K562 (cell line): ENCODE results near the gene WDR5B.

Experiments
- BRCA1 ChIP-seq, 2 experiments: fragments of 450-650 bp in 1 of 2; sonication (generic) in 1 of 2; formaldehyde crosslinking in 1 of 2; IDR thresholded peaks; 2 replicates each; pipeline versions ENCODE4 v1.5.0 to v1.6.1; 2017 to 2020; ENCODE audit warnings: mild to moderate bottlenecking in 1 of 2, missing genetic modification reagents in 1 of 2
- CTCF ChIP-seq, 3 experiments: IDR thresholded peaks in 2 of 3; conservative IDR thresholded peaks in 1 of 3; 2 replicates each; pipeline ENCODE4 v1.5.1; 2011 to 2012; ENCODE audit warnings: low read length in 3 of 3, mild to moderate bottlenecking in 3 of 3, control low read depth in 2 of 3, improper control_type of control experiment in 1 of 3, inconsistent platforms in 1 of 3, low read depth in 1 of 3, mixed read lengths in 1 of 3, moderate library complexity in 1 of 3; ENCODE audit not compliant: insufficient read depth in 2 of 3
- HMGN3 ChIP-seq: IDR thresholded peaks from 2 replicates; pipeline ENCODE4 v1.6.1; 2011; ENCODE audit warnings: borderline replicate concordance, low read depth, mild to moderate bottlenecking, mixed read lengths, low read length; ENCODE audit not compliant: insufficient read length; ENCODE audit errors: extremely low read depth
- NCOA2 ChIP-seq, 2 experiments: fragments of 450-650 bp; IDR thresholded peaks; 2 replicates each; pipeline ENCODE4 v1.6.1; 2018; ENCODE audit warnings: mild to moderate bottlenecking in 2 of 2, moderate library complexity in 1 of 2; ENCODE audit not compliant: partially characterized antibody in 2 of 2
- POLR3A ChIP-seq: IDR thresholded peaks from 2 replicates; pipeline ENCODE4 v1.6.1; 2011; ENCODE audit warnings: borderline replicate concordance, mild to moderate bottlenecking, moderate library complexity; ENCODE audit not compliant: insufficient read length, insufficient read depth; ENCODE audit errors: extremely low read depth
- SAP30 ChIP-seq: fragments of 200-600 bp; sonication (generic); IDR thresholded peaks from 2 replicates; pipeline ENCODE4 v1.6.1; 2012; ENCODE audit warnings: borderline replicate concordance, low read depth, mild to moderate bottlenecking, moderate library complexity, low read length, control low read depth, inconsistent platforms; ENCODE audit not compliant: insufficient read depth, poor library complexity, severe bottlenecking
- SIX5 ChIP-seq, 2 experiments: IDR thresholded peaks; 2 replicates each; pipeline ENCODE4 v1.6.1; 2011; ENCODE audit warnings: low read length in 2 of 2, borderline replicate concordance in 1 of 2, low read depth in 1 of 2, mild to moderate bottlenecking in 1 of 2, moderate library complexity in 1 of 2; ENCODE audit not compliant: insufficient read depth in 1 of 2
- SMARCA4 ChIP-seq: fragments of 450-650 bp; IDR thresholded peaks from 2 replicates; pipeline ENCODE4 v1.6.1; 2016
- TBL1XR1 ChIP-seq, 2 experiments: IDR thresholded peaks; 2 replicates each; pipeline ENCODE4 v1.6.1; 2012; ENCODE audit warnings: improper control_type of control experiment in 2 of 2, low read length in 2 of 2, mild to moderate bottlenecking in 1 of 2
- TFE3 ChIP-seq: fragments of 450-650 bp; formaldehyde crosslinking; IDR thresholded peaks from 2 replicates; pipeline ENCODE4 v1.4.0; 2020; ENCODE audit warnings: mild to moderate bottlenecking, mixed read lengths
- ZFP36 ChIP-seq: fragments of 150-350 bp; IDR thresholded peaks from 2 replicates; pipeline ENCODE4 v1.6.1; 2018; ENCODE audit warnings: low read length, low read depth; ENCODE audit not compliant: partially characterized antibody
- ZNF121 ChIP-seq: sonication (generic); formaldehyde crosslinking; conservative IDR thresholded peaks from 2 replicates; pipeline ENCODE4 v1.8.0; 2022; ENCODE audit warnings: missing genetic modification reagents
- ZNF639 ChIP-seq, 2 experiments: fragments of 200-800 bp in 1 of 2; sonication (Bioruptor generic) in 1 of 2; sonication (generic) in 1 of 2; formaldehyde crosslinking in 1 of 2; IDR thresholded peaks in 1 of 2; conservative IDR thresholded peaks in 1 of 2; 2 replicates each; pipeline versions ENCODE4 v1.5.0 to v1.6.1; 2016 to 2020; ENCODE audit warnings: missing compliant biosample characterization in 1 of 2, missing genetic modification characterization in 1 of 2, missing genetic modification reagents in 1 of 2

GRCh38 chr3:122462406-122462805, 46.5 kb upstream of the WDR5B start:
- no peak for TF ChIP-seq ZNF639 (CRISPR knock-in tag; conservative IDR thresholded peaks at IDR 0.05 in 1 of 2, IDR thresholded peaks at IDR 0.05 in 1 of 2)
- TF ChIP-seq SMARCA4 = no peak
- no peak for TF ChIP-seq SAP30
- TF ChIP-seq BRCA1 (IDR thresholded peaks at IDR 0.05) = no peak
- no peak for TF ChIP-seq BRCA1 (CRISPR knock-in tag; IDR thresholded peaks at IDR 0.05)
- TF ChIP-seq ZFP36 = no peak
- no peak for TF ChIP-seq POLR3A
- no peak for TF ChIP-seq NCOA2 (IDR thresholded peaks at IDR 0.05; ENCODE audit: partially characterized antibody in 2 of 2)
- no peak for TF ChIP-seq SIX5 (IDR thresholded peaks at IDR 0.05; ENCODE audit: borderline replicate concordance in 1 of 2, insufficient read depth in 1 of 2, low read depth in 1 of 2, low read length in 2 of 2)
- no peak for TF ChIP-seq CTCF (IDR thresholded peaks at IDR 0.05 in 2 of 3, conservative IDR thresholded peaks at IDR 0.05 in 1 of 3; ENCODE audit: insufficient read depth in 2 of 3, low read depth in 1 of 3, low read length in 3 of 3)
- TF ChIP-seq HMGN3 = no peak
- TF ChIP-seq TFE3 (CRISPR knock-in tag) = no peak
- TF ChIP-seq TBL1XR1 (IDR thresholded peaks at IDR 0.05; ENCODE audit: low read length in 2 of 2) = no peak
- TF ChIP-seq ZNF121 (CRISPR knock-in tag) = no peak
